GM20000 (cell line): ENCODE results near the gene MYCN.

Experiments used
- DNase-seq: peaks from one replicate; pipeline ENCODE4 v3.0.0; 2012; ENCODE audit warnings: low spot score
- TF ChIP-seq, protein P1 (sequence below): IDR thresholded peaks from 2 replicates; pipeline ENCODE4 v1.5.1; 2012; ENCODE audit warnings: mild to moderate bottlenecking, control low read depth; ENCODE audit errors: extremely low read depth, missing control alignments

MYCN gene

GRCh38 chr2:15964936-15965563, 24.7 kb downstream of the MYCN start:
- TF ChIP-seq, protein P1, sequence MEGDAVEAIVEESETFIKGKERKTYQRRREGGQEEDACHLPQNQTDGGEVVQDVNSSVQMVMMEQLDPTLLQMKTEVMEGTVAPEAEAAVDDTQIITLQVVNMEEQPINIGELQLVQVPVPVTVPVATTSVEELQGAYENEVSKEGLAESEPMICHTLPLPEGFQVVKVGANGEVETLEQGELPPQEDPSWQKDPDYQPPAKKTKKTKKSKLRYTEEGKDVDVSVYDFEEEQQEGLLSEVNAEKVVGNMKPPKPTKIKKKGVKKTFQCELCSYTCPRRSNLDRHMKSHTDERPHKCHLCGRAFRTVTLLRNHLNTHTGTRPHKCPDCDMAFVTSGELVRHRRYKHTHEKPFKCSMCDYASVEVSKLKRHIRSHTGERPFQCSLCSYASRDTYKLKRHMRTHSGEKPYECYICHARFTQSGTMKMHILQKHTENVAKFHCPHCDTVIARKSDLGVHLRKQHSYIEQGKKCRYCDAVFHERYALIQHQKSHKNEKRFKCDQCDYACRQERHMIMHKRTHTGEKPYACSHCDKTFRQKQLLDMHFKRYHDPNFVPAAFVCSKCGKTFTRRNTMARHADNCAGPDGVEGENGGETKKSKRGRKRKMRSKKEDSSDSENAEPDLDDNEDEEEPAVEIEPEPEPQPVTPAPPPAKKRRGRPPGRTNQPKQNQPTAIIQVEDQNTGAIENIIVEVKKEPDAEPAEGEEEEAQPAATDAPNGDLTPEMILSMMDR, result no peak
- DNase-seq, result no peak

GRCh38 chr2:15965564-15966019, 25.2 kb downstream of the MYCN start:
- TF ChIP-seq, protein P1, result no peak
- DNase-seq, result no peak

DNA sequence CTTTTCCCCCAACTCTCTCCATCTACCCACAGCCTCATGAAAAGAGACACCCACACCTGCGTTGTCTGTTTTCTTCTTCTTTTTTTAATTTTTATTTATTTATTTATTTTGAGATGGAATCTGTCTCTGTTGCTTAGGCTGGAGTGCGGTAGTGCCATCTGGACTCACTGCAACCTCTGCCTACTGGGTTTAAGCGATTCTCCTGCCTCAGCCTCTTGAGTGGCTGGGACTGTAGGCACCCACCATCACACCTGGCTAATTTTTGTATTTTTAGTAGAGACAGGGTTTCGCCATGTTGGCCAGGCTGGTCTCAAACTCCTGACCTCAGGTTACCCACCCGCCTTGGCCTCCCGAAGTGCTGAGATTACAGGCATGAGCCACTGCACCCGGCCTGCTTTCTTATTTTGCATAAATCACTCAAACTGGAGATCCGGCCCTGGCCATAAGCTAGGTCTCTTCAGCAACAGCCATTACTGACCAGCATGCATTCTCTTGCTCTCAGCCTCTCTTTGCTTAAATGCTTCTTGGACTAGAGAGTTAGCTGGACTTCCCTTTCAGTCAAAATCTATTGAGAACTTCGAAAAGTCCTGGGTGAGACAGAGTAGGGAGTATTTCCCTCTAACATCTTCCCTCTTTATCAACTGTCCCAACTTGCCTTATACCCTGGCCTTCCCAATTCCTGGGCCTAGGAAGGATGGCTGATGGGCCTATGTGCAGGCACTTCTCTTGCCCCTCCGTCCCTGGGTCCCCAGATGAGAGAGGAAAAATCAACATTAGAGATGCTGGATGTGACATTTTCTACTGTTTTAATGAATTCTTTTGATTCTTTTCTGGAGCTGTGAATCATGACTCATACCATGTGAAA, 27.3 kb downstream of the MYCN start:
- no peak for DNase-seq
- TF ChIP-seq, protein P1, result no peak

DNA sequence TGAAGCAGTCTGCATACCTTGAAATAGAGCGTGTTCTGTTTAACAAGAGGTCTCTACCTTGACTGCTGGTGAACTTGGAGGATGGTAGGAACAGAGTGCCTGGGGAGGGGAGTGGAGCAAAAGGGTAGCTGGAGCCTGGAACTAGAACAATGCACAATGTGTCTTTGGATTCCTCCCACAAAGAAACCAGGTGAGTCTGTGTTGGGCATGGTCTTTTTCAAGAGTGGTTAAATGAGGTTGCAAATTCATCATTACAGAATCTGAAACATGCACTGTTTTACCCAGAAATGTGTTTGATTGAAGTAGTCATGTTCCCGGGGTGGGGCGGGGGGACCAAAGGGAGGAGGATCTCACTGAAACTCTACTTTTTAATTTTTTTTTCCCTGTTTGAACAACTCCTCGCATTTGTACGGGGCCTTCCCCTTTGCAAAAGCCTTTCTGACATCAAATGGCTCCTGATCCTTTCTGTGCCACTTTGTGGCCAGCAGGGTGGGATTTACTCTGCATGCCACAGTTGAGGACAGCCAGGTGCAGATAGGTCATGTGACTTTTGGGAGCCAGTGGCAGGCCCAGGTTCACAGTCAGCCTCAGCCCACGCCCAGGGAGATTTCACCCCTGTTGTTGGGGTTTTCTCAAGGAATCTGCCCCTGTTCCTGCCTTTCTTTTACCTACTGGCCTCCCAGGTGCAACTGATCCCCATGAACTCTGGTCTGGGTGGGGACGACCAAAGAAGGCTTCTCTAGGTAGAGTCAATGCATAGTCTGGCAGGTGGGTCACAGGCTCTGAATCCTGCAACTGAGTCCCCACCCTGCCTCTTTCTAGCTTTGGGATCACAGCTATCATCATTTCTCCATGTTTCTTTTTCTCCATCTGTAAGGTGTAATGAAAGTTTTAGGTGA, 28.2 kb downstream of the MYCN start:
- DNase-seq, result no peak

GRCh38 chr2:15969214-15969613, 28.9 kb downstream of the MYCN start:
- TF ChIP-seq, protein P1, result no peak
- no peak for DNase-seq

More for the DNA sequence above, 28.2 kb downstream of the MYCN start:
- TF ChIP-seq, protein P1, result no peak

DNA sequence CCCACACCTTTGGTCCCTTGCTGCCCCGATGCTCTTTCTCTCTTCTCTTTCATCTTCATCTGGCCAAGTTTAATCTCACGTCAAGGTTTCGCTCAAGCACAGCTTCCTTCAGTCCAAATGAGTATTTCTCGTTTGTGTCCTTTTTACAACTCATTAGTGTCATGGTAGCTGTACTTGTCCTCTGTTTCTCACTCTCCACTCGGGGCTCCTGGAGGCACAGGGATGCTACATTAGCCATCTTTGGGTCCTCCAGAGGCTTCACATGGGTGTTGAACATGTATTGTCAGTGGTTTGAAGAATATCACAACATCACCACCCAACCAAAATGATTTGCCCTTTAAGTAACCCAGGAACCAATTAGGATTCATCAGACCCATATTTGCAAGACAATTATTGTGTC, 30.4 kb downstream of the MYCN start:
- DNase-seq, result no peak
- TF ChIP-seq, protein P1, result no peak

GRCh38 chr2:15971351-15971750, 31.0 kb downstream of the MYCN start:
- no peak for DNase-seq
- TF ChIP-seq, protein P1, result no peak
